ENCODE data around the gene STARD7.

Gene STARD7

DNA sequence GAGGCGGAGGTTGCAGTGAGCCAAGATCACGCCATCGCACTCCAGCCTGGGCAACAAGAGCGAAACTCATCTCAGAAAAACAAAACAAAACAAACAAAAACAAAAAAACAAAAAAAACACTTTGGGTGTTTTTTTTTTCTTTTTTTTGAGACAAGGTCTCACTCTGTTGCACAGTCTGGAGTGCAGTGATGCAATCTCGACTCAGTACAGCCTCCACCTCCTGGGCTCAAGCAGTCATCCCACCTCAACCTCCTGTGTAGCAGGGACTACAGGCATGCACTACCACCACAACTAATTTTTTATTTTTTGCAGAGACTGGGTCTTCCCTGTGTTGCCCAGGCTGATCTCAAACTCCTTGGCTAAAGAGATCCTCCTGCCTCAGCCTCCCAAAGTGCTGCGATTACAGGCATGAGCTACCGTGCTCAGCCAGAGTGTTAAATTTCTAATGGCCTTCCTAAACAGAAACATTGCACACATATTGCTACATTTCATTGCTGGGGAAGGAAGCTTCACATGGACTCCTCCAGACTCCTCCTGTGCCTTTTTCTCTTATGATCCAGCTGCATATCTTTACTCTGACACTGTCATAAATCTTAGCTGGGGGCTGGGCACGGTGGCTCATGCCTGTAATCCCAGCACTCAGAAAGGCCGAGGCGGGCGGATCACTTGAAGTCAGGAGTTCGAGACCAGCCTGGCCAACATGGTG, 19.7 kb downstream of the STARD7 start:
- no peak for DNase-seq (ENCODE audit: low spot score)
- no peak for TF ChIP-seq CTCF (IDR thresholded peaks at IDR 0.05; ENCODE audit: borderline replicate concordance, control extremely low read depth, extremely low read depth, insufficient read depth, missing control alignments)
- in situ Hi-C loops (cut with MboI; ENCODE audit: low sequenced_read_pairs, unreplicated experiment): no loop called here

DNA sequence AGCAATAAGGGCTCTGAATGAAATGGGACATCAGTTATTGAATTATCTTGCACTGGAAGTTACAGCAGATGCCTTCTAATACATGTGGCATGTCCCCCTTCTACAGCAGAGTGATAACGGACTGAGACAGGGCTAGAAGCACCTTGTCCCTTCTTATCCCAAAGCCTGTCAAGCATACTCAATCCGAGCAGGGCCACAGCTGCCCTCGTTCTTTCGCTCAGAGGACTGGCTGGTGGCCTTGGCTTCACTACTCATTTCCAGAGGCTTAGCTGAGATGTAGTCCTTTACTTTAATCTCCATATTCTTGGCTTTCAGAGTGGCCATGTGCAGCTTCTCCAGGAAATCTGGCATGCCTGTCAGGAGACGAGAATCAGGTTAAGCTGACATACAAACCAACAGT, 22.1 kb downstream of the STARD7 start:
- no peak for TF ChIP-seq CTCF (IDR thresholded peaks at IDR 0.05; ENCODE audit: borderline replicate concordance, control extremely low read depth, extremely low read depth, insufficient read depth, missing control alignments)
- no peak for DNase-seq (ENCODE audit: low spot score)
- in situ Hi-C loops (cut with MboI; ENCODE audit: low sequenced_read_pairs, unreplicated experiment): no loop called here

DNA sequence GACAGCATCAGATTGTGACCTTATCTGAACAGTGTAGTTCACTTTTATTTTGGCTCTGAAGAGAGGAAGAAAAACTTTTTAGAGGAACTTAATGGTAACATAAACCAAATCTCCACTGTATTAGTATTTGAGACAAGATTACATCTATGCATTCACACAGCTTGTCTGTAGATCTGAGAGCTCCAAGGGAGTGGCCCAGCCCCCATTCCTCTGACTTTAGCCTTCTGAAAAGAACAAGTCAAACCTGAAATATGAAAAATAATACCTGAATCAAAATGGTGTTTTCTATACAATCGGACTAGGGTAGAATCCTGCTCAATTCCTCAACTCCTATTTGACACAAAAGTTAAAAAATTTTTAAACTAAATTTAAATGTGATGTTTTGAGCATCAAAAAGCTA, 23.1 kb downstream of the STARD7 start:
- DNase-seq (ENCODE audit: low spot score): no peak
- TF ChIP-seq CTCF (IDR thresholded peaks at IDR 0.05; ENCODE audit: borderline replicate concordance, control extremely low read depth, extremely low read depth, insufficient read depth, missing control alignments): no peak
- in situ Hi-C loops (cut with MboI; ENCODE audit: low sequenced_read_pairs, unreplicated experiment): no loop called here

DNA sequence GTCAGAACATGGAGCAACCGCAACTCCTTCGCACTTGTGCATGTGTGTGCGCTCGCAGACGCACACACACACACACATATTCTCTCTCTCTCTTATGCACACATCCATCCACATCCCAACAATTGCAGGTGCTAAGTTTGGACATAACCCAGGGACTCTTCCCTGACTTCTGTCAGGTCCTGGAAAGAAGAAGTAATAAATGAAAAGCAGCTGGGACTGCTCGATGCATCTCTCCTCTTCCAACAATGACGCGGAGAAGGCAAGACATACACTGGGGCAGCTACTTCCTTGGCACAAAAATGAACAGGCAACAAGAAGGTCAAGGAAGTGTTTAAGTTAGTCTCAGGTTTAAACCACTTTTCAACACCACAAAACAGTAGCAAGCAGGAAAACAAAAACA, 23.6 kb downstream of the STARD7 start:
- no peak for DNase-seq (ENCODE audit: low spot score)
- no peak for TF ChIP-seq CTCF (IDR thresholded peaks at IDR 0.05; ENCODE audit: borderline replicate concordance, control extremely low read depth, extremely low read depth, insufficient read depth, missing control alignments)
- in situ Hi-C loops (cut with MboI; ENCODE audit: low sequenced_read_pairs, unreplicated experiment): no loop called here

- TF ChIP-seq CTCF (IDR thresholded peaks at IDR 0.05; ENCODE audit: borderline replicate concordance, control extremely low read depth, extremely low read depth, insufficient read depth, missing control alignments): no peak
- DNase-seq (ENCODE audit: low spot score): no peak
- in situ Hi-C loops (cut with MboI; ENCODE audit: low sequenced_read_pairs, unreplicated experiment): no loop called here
These were observed 24.4 kb downstream of the STARD7 start for GRCh38 chr2:96184188-96184587.

DNA sequence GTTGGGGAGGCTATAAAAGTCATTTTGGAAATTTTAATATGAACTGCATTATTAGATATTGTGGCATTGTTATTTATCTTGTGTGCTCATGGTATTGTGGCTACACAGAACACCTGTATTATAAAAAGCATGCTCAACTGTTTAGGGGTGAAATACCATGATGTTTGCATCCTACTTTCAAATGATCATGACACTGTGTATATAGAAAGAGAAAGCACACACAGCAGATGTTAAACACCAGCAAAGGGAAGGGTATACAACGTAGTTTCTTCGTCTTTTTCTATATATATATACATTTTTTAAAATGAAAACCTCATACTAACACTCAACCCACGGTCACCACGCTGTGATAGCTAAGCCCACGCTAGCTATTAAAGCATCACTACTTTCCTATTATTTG, 27.1 kb downstream of the STARD7 start:
- in situ Hi-C loops (cut with MboI; ENCODE audit: low sequenced_read_pairs, unreplicated experiment): no loop called here
- no peak for TF ChIP-seq CTCF (IDR thresholded peaks at IDR 0.05; ENCODE audit: borderline replicate concordance, control extremely low read depth, extremely low read depth, insufficient read depth, missing control alignments)
- no peak for DNase-seq (ENCODE audit: low spot score)

Data from GM13976 (cell line).